Pancreas (tissue), 10 donors: ENCODE data around the gene SNCB. TPM values are rescaled to one million over a fixed set of nuclear protein-coding genes. Genes with fewer than 3 reads are reported as not detected.

ENCODE experiments used
- ATAC-seq, 4 donors: fragments of 200-7000 bp; cut with Tn5 transposase; one replicate each; pipeline versions ENCODE4 v1.8.0 to v1.9.1; 2020; ENCODE audit warnings: mild to moderate bottlenecking in 4 of 4, moderate library complexity in 4 of 4
- DNase-seq, 6 donors: peaks; one replicate each; pipeline ENCODE4 v3.0.0-alpha.2; 2020
- FAIRE-seq: peaks from 2 replicates; lab custom pipeline; 2012; peaks lifted over from hg19 to GRCh38; lab: Jason Lieb, UNC
- H3K27ac ChIP-seq, 4 donors: fragments of 200-600 bp; sonication (generic); 1 replicate in 3 of 4; 2 replicates in 1 of 4; pipeline versions ENCODE4 v1.5.0 to v1.8.0; 2020
- H3K27me3 ChIP-seq, 4 donors: fragments of 200-600 bp; one replicate each; pipeline ENCODE4 v1.8.0; 2021
- H3K36me3 ChIP-seq, 3 donors: fragments of 200-600 bp; sonication (generic) in 1 of 3; one replicate each; pipeline versions ENCODE4 v1.5.0 to v1.8.0; 2020 to 2021
- H3K4me1 ChIP-seq, 3 donors: fragments of 200-600 bp; one replicate each; pipeline ENCODE4 v1.8.0; 2021
- H3K4me3 ChIP-seq, 4 donors: fragments of 200-600 bp; sonication (generic) in 2 of 4; one replicate each; pipeline versions ENCODE4 v1.5.0 to v1.8.0; 2020 to 2021
- H3K9me3 ChIP-seq, 4 donors: fragments of 200-600 bp; one replicate each; pipeline ENCODE4 v1.8.0; 2021
- CTCF ChIP-seq, 4 donors: fragments of 200-600 bp; sonication (generic) in 3 of 4; IDR thresholded peaks; one replicate each; pipeline versions ENCODE4 v1.5.0 to v1.8.0; 2021; ENCODE audit warnings: antibody characterized with exemption in 4 of 4
- WGBS, 2 donors: extraction: QIAGEN DNeasy Blood & Tissue Kit; methylation state at CpG; one replicate each; pipeline ENCODE4 v1.1.7; 2013; 5-methylcytosine and 5-hydroxymethylcytosine counted together
- intact Hi-C, 3 donors: fragments of 100-400 bp; cut with DNase I; formaldehyde crosslinking; loops; one replicate each; pipeline versions ENCODE4 v1.11.1 to v1.14.2; 2022
- polyA plus RNA-seq, 2 donors: library from polyadenylated mRNA; stranded (reverse); fragments of 200-250 nt; gene quantifications; one replicate each; pipeline ENCODE4 v1.2.3, GENCODE V29; 2013
- total RNA-seq, 6 donors: library from RNA; stranded (reverse); fragmentation: NEBNext Ultra II Directional in 4 of 6; extraction: Animal tissue kit (Norgen Biotek cat#: 25700) in 4 of 6; gene quantifications; one replicate each; pipeline versions ENCODE4 v1.2.1 to v1.2.4, GENCODE V29; 2021 to 2023
- donor health status: healthy with polysubstance abuse.
- donor health status: DM: no; HTN: no; CAD: no; lungs with moderate emphysema.
- donor health status: DM: no; HTN: no; CAD: no.
- donor health status: control.
- donor health status: control.
- donor health status: Bipolar disorder and iron deficiency.
- donor health status: DM: yes; HTN: yes; CAD: no.
- donor health status: DM: no; HTN: no; CAD: no.
- donor health status: DM: no; HTN: no; CAD: no.
- donor health status: DM: yes; HTN: yes; CAD: no.

The SNCB gene
- total and polyA plus RNA-seq, 8 donors = 0.14 to 6.6 (median 0.40) TPM; not detected in 1

DNA sequence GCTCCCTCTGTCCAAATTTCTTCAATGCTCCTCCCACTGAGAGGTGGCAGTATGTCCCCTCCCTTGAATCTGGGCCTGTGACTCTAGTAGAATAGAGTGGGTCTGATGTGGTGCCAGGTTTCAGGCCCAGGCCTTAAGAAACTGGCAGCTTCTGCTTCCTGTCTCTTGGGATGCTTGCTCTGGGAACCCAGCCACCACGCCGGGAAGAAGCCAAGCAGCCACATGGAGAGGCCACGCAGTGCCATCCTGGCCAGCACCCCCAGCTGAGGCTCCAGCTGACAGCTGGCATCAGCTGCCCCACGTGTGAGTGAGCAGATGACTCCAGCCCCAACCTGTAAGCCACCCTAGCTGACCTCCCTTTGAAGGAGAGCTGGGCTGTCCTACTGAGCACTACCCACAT, 9.6 kb upstream of the SNCB start:
- DNase-seq (peak in 1 of 6 donors; percentile 56), FAIRE-seq (no peak), ATAC-seq (peak in 3 of 4 donors; percentile 40 to 71 (median 56))
- H3K27me3 ChIP-seq = no peaks in the 10 kb centered on the region
- H3K4me3 ChIP-seq = no peak overlapping the region
- no peaks in the 10 kb centered on the region for H3K4me1 ChIP-seq
- no peak overlapping the region for H3K27ac ChIP-seq
- intact Hi-C loops = no loop called here
- no peaks in the 10 kb centered on the region for H3K36me3 ChIP-seq
- TF ChIP-seq CTCF (IDR thresholded peaks at IDR 0.05) = no peak
- WGBS, 2 donors = 59 to 70% methylated on average over 4 of the region's 4 CpGs
- no peaks in the 10 kb centered on the region for H3K9me3 ChIP-seq

DNA sequence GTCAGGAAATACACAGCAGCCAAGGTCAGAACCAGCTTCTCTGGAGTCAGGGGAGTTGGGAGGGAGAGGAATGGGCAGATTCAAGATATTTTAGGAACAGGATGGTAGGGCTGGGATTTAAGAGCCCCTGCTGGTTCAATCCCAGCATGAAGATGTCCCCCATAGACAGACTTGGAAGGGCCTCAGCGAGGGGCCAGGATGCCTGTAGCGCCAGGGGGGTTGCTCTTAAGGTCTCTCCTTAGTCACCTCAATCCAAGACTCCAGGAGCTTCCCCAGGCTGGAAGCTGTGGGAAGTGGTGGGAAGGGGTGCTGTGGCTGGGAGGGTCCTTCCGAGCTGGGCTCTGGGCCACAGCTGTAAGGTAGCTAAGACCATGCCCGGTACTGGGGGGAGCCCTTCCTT, 8.9 kb upstream of the SNCB start:
- no peak overlapping the region for H3K4me3 ChIP-seq
- H3K9me3 ChIP-seq = no peaks in the 10 kb centered on the region
- H3K36me3 ChIP-seq = no peaks in the 10 kb centered on the region
- ATAC-seq = no peak
- FAIRE-seq = no peak
- no peak for TF ChIP-seq CTCF (IDR thresholded peaks at IDR 0.05)
- no peak for DNase-seq
- no peaks in the 10 kb centered on the region for H3K27me3 ChIP-seq
- intact Hi-C loops = no loop called here
- no peak overlapping the region for H3K27ac ChIP-seq
- no peaks in the 10 kb centered on the region for H3K4me1 ChIP-seq
- WGBS, 2 donors = 40 to 42% methylated on average over 4 of the region's 4 CpGs

DNA sequence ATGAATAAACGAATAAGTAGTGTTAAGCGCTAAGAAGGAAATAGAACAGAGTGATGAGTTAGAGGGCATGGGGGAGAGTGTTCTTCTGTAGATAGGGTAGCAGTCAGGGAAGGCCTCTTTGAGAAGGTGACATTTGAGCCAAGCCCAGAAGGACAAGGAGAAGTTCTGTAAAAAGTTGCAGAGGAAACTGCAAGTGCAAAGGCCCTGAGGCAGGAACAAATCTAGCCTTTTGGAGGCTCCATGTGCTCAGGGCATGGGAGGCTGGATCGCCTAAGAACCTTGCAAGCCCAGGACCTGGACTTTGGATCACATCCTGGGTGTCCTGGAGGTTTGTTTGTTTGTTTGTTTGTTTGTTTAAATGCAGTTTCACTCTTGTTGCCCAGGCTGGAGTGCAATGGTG, 8.1 kb upstream of the SNCB start:
- Histone ChIP-seq H3K27me3 (no peaks in the 10 kb centered on the region), H3K9me3 (no peaks in the 10 kb centered on the region), H3K4me3 (no peak overlapping the region), H3K36me3 (no peaks in the 10 kb centered on the region), H3K27ac (no peak overlapping the region), H3K4me1 (no peaks in the 10 kb centered on the region)
- DNase-seq (no peak), ATAC-seq (no peak), FAIRE-seq (no peak)
- WGBS, 2 donors = 87 to 92% methylated on average over 3 of the region's 3 CpGs
- intact Hi-C loops = no loop called here
- no peak for TF ChIP-seq CTCF (IDR thresholded peaks at IDR 0.05)

DNA sequence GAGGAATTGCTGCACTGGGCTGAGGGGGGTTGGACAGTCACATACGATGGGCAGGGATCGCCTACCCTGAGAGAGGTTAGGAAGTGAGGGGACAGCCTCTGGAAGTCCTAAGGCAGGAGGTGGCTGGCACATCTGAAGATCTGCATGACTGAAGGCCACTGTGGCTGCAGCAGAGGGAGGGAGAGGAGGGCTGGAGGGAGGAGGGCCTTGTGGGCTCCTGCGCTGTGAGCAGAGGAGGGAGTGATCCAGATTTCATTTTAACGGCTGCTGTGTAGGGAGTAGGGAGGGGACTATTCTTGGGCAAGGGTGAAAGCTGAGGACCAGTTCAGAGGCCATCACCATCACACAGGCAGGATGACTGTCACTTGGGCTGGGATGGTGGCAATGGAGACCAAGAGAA, 7.2 kb upstream of the SNCB start:
- WGBS, 2 donors = 48 to 63% methylated on average over 4 of the region's 4 CpGs
- no peak for ATAC-seq
- FAIRE-seq = no peak
- Histone ChIP-seq H3K9me3 (no peaks in the 10 kb centered on the region), H3K4me1 (no peaks in the 10 kb centered on the region), H3K4me3 (no peak overlapping the region), H3K36me3 (no peaks in the 10 kb centered on the region), H3K27ac (no peak overlapping the region), H3K27me3 (no peaks in the 10 kb centered on the region)
- TF ChIP-seq CTCF (IDR thresholded peaks at IDR 0.05) = no peak
- no peak for DNase-seq
- intact Hi-C loops = no loop called here

GRCh38 chr5:176636426-176636825, 6.1 kb upstream of the SNCB start:
- H3K4me1 ChIP-seq = no peaks in the 10 kb centered on the region
- intact Hi-C loops = no loop called here
- no peaks in the 10 kb centered on the region for H3K36me3 ChIP-seq
- TF ChIP-seq CTCF (IDR thresholded peaks at IDR 0.05) = no peak
- no peak overlapping the region for H3K27ac ChIP-seq
- no peaks in the 10 kb centered on the region for H3K27me3 ChIP-seq
- H3K9me3 ChIP-seq = no peaks in the 10 kb centered on the region
- H3K4me3 ChIP-seq = no peak overlapping the region
- no peak for FAIRE-seq
- 41 to 44% methylated on average over 9 of the region's 9 CpGs for WGBS, 2 donors
- no peak for DNase-seq
- ATAC-seq = no peak
